GM21367 (cell line): ENCODE data around the gene PIM1.

Source experiments
- ATAC-seq: cut with Tn5 transposase; IDR thresholded peaks from one replicate; pipeline ENCODE4 v1.9.1; 2021; ENCODE audit not compliant: unreplicated experiment

Gene PIM1

GRCh38 chr6:37221585-37222124 is 51.7 kb downstream of the PIM1 start:
- ATAC-seq: no peak

GRCh38 chr6:37222125-37222967 is 52.4 kb downstream of the PIM1 start:
- peak; percentile 89 for ATAC-seq

GRCh38 chr6:37222992-37223391 is 53.0 kb downstream of the PIM1 start:
- ATAC-seq: no peak
